ENCODE data around the gene KLRK1. TPM values are rescaled to one million over a fixed set of nuclear protein-coding genes. Genes with fewer than 3 reads are reported as not detected.
A peak's percentile ranks its signal among the peaks of the same experiment; 100 is the strongest.
"Not testable (repeated sequence)": the region's sequence is repeated elsewhere in the genome, so short reads cannot be mapped to it uniquely, and the experiment has no call there.

KLRK1 gene
- polyA plus RNA-seq (2011; rRNA removed) (not detected in 2 replicates), polyA minus RNA-seq (2011; rRNA and poly(A)+ RNA removed) (not detected in 2 replicates)

GRCh38 chr12:10389904-10390303, at the start of gene KLRK1:
Gene KLRK1 (minus strand): TSS chr12:10390041. CDS start chr12:10388810, 1,231 bp downstream.
- CTCF ChIA-PET: interaction anchor here (0.6 kb wide), 1 partner anchor 23 kb away, joined by 3 read pairs; no protein-coding TSS in a partner anchor
- POLR2A ChIA-PET: no interaction called here

DNA sequence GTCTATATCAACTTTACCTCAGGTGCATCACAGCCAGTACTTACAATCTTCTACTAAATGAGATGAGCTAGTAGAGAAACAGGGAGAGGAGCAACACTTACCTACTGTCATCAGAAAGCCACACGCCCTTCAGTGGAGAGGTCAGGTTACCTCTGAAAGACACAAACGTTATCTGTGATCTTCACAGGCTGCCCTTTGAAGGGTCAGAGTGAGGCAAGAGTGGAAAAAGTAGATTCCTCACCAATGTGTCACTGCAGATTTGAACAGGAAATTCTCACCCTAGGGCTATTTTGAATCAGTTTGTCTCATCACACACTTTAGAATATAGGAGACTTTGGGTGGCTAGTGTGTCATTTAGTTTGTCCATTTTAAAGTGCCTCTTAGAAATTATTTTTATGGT, 47.8 kb upstream of the KLRK1 start:
- POLR2A ChIA-PET: not testable (repeated sequence)

More at GRCh38 chr12:10389904-10390303, at the start of gene KLRK1:
- Histone ChIP-seq H3K4me3 (ENCODE audit: low read depth, low read length) (no peak within 1 kb of the TSS), H3K36me3 (ENCODE audit: control insufficient read depth, insufficient read depth, low read length) (no peaks in the 10 kb centered on the region), H3K27me3 (ENCODE audit: control insufficient read depth, insufficient read depth, low read length) (no peaks in the 10 kb centered on the region)
- DNase-seq (ENCODE audit: low read depth): no peak
- TF ChIP-seq CTCF (IDR thresholded peaks at IDR 0.05; ENCODE audit: insufficient read depth, low read depth, low read length): no peak

DNA sequence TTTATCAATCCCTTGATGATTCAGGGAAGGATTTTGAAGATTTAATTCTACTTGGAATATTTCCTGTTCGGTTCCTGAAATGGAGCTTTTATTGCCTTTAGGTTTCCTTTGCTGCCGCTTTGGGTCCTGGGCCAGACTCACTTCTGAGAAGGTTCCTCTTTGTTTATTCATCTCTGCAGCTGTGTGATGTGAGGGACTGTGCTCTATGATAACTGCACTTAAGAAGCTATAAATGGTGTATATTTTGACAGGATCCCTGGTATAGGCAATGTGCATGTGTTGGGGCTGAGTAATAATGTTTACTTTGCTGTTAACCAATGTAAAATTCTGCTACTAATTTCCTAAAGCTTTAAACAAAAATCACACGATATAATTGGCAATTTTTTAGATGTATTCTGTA, 46.0 kb upstream of the KLRK1 start, which contains the start of gene KLRC2:
TSS of gene KLRC2 (minus strand) at position 195 of the 400 bp plus-strand sequence. CDS start at position 171, 24 bp downstream.
- H3K27me3 ChIP-seq (ENCODE audit: control insufficient read depth, insufficient read depth, low read length); POLR2A ChIA-PET; H3K36me3 ChIP-seq (ENCODE audit: control insufficient read depth, insufficient read depth, low read length); CTCF ChIA-PET; H3K4me3 ChIP-seq (ENCODE audit: low read depth, low read length): not testable (repeated sequence)
- DNase-seq (ENCODE audit: low read depth): peak; percentile 4

More for the DNA sequence above, 47.8 kb upstream of the KLRK1 start:
- H3K4me3 ChIP-seq (ENCODE audit: low read depth, low read length); H3K27me3 ChIP-seq (ENCODE audit: control insufficient read depth, insufficient read depth, low read length); DNase-seq (ENCODE audit: low read depth); H3K36me3 ChIP-seq (ENCODE audit: control insufficient read depth, insufficient read depth, low read length); CTCF ChIA-PET: not testable (repeated sequence)

GRCh38 chr12:10430623-10431022, 40.8 kb upstream of the KLRK1 start:
- H3K27me3 ChIP-seq (ENCODE audit: control insufficient read depth, insufficient read depth, low read length); DNase-seq (ENCODE audit: low read depth); H3K4me3 ChIP-seq (ENCODE audit: low read depth, low read length); CTCF ChIA-PET; H3K36me3 ChIP-seq (ENCODE audit: control insufficient read depth, insufficient read depth, low read length); POLR2A ChIA-PET: not testable (repeated sequence)

DNA sequence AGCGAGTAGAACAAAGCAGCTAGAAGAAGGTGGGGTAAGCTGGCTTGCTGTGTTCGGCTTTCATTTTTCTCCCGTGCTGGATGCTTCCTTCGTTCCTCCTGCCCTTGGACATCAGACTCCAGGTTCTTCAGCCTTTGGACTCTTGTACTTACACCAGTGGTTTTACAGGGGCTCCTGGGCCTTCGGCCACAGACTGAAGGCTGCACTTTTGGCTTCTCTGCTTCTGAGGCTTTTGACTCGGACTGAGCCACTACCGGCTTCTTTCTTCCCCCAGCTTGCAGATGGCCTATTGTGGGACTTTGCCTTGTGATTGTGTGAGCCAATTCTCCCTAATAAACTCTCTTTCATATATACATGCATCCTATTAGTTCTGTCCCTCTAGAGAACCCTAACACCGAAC, 36.1 kb upstream of the KLRK1 start:
- CTCF ChIA-PET; H3K4me3 ChIP-seq (ENCODE audit: low read depth, low read length); POLR2A ChIA-PET: not testable (repeated sequence)

GRCh38 chr12:10424260-10424899, 34.5 kb upstream of the KLRK1 start:
- H3K4me3 ChIP-seq (ENCODE audit: low read depth, low read length); DNase-seq (ENCODE audit: low read depth); POLR2A ChIA-PET; H3K27me3 ChIP-seq (ENCODE audit: control insufficient read depth, insufficient read depth, low read length); H3K36me3 ChIP-seq (ENCODE audit: control insufficient read depth, insufficient read depth, low read length); CTCF ChIA-PET: not testable (repeated sequence)

More for the DNA sequence above, 36.1 kb upstream of the KLRK1 start:
- not testable (repeated sequence) for H3K27me3 ChIP-seq (ENCODE audit: control insufficient read depth, insufficient read depth, low read length); DNase-seq (ENCODE audit: low read depth); H3K36me3 ChIP-seq (ENCODE audit: control insufficient read depth, insufficient read depth, low read length)

DNA sequence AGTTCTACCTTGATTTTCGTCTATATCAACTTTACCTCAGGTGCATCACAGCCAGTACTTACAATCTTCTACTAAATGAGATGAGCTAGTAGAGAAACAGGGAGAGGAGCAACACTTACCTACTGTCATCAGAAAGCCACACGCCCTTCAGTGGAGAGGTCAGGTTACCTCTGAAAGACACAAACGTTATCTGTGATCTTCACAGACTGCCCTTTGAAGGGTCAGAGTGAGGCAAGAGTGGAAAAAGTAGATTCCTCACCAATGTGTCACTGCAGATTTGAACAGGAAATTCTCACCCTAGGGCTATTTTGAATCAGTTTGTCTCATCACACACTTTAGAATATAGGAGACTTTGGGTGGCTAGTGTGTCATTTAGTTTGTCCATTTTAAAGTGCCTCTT, 32.3 kb upstream of the KLRK1 start:
- CTCF ChIA-PET; POLR2A ChIA-PET; DNase-seq (ENCODE audit: low read depth); H3K27me3 ChIP-seq (ENCODE audit: control insufficient read depth, insufficient read depth, low read length); H3K4me3 ChIP-seq (ENCODE audit: low read depth, low read length); H3K36me3 ChIP-seq (ENCODE audit: control insufficient read depth, insufficient read depth, low read length): not testable (repeated sequence)

GRCh38 chr12:10420334-10420733, 30.5 kb upstream of the KLRK1 start, which contains the start of gene KLRC3:
Gene KLRC3 (minus strand): TSS chr12:10420595. CDS start chr12:10420550, 45 bp downstream.
- CTCF ChIA-PET: interaction anchor here (0.7 kb wide), 1 partner anchor 181 kb away, joined by 3 read pairs; no protein-coding TSS in a partner anchor
- H3K27me3 ChIP-seq (ENCODE audit: control insufficient read depth, insufficient read depth, low read length); DNase-seq (ENCODE audit: low read depth); H3K36me3 ChIP-seq (ENCODE audit: control insufficient read depth, insufficient read depth, low read length); POLR2A ChIA-PET; H3K4me3 ChIP-seq (ENCODE audit: low read depth, low read length): not testable (repeated sequence)

- no peak for DNase-seq (ENCODE audit: low read depth)
- H3K4me3 ChIP-seq (ENCODE audit: low read depth, low read length): no peak within 1 kb of the TSS
- no peaks in the 10 kb centered on the region for H3K36me3 ChIP-seq (ENCODE audit: control insufficient read depth, insufficient read depth, low read length)
- ChIA-PET CTCF (no interaction called here), POLR2A (no interaction called here)
- no peaks in the 10 kb centered on the region for H3K27me3 ChIP-seq (ENCODE audit: control insufficient read depth, insufficient read depth, low read length)
- no peak for TF ChIP-seq CTCF (IDR thresholded peaks at IDR 0.05; ENCODE audit: insufficient read depth, low read depth, low read length)
Observed at GRCh38 chr12:10409392-10409791, 19.6 kb upstream of the KLRK1 start, which contains the start of gene KLRC4. Gene KLRC4 (minus strand): TSS chr12:10409757. CDS start chr12:10409575, 182 bp downstream.
